Measurements from ENCODE around the gene CSMD2. TPM values are rescaled to one million over a fixed set of nuclear protein-coding genes. Genes with fewer than 3 reads are reported as not detected.

CSMD2 gene
- total RNA-seq, 2 donors from 2014 or later = 2.8 to 3.0 TPM

DNA sequence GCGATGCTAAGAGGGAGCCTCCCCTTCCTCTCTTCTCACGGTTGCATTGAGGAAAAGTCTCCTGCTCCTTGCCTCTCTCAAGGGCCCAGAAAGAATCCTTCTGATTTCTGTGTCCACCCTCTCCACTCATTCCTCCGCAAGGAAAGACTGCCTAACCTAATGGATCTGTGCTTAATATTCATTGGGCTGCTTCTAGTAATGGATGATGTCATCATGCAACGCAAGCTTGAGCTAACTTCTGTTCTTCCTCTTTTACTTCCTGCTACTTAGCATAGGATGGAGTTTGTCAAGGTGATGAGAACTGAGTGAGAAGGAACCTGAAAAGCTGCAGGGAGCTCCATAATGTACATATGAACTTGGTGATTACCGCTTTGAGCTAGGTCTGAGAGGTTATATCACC, 336.4 kb downstream of the CSMD2 start:
- no peak for DNase-seq (ENCODE audit: low spot score)
- ATAC-seq (ENCODE audit: insufficient number of reproducible peaks, low FRiP score, low read depth) = no peak
- H3K4me3 ChIP-seq = no peak overlapping the region
- no peaks in the 10 kb centered on the region for H3K36me3 ChIP-seq
- no peaks in the 10 kb centered on the region for H3K27me3 ChIP-seq (replicated peaks; ENCODE audit: insufficient read depth)
- H3K27ac ChIP-seq = no peak overlapping the region
- TF ChIP-seq, protein P1, sequence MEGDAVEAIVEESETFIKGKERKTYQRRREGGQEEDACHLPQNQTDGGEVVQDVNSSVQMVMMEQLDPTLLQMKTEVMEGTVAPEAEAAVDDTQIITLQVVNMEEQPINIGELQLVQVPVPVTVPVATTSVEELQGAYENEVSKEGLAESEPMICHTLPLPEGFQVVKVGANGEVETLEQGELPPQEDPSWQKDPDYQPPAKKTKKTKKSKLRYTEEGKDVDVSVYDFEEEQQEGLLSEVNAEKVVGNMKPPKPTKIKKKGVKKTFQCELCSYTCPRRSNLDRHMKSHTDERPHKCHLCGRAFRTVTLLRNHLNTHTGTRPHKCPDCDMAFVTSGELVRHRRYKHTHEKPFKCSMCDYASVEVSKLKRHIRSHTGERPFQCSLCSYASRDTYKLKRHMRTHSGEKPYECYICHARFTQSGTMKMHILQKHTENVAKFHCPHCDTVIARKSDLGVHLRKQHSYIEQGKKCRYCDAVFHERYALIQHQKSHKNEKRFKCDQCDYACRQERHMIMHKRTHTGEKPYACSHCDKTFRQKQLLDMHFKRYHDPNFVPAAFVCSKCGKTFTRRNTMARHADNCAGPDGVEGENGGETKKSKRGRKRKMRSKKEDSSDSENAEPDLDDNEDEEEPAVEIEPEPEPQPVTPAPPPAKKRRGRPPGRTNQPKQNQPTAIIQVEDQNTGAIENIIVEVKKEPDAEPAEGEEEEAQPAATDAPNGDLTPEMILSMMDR (IDR thresholded peaks at IDR 0.05) = no peak
- no peaks in the 10 kb centered on the region for H3K4me1 ChIP-seq (ENCODE audit: control insufficient read depth in 1 of 2, low read depth in 2 of 2)
- H3K9me3 ChIP-seq = no peaks in the 10 kb centered on the region

DNA sequence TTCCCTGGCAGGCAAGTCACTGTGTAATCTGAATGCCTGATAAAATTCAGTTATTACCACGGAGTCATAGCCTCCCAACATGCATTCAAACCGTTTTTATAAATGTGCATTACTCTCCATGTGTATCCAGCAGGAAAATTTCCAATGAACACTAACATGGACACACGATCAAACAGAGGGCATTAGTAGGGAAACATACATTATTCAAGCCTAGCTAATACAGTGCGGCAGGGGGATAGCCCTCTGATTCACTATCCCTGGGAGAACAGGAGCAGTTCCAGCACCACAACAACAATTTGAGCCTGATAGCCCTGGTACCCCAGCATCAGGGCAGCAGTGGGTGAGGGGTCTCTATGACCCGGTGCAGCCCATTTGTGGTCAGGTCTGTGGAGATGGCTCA, 337.0 kb downstream of the CSMD2 start:
- TF ChIP-seq, protein P1 (IDR thresholded peaks at IDR 0.05) = no peak
- H3K36me3 ChIP-seq = no peaks in the 10 kb centered on the region
- no peak overlapping the region for H3K4me3 ChIP-seq
- no peak for ATAC-seq (ENCODE audit: insufficient number of reproducible peaks, low FRiP score, low read depth)
- H3K4me1 ChIP-seq (ENCODE audit: control insufficient read depth in 1 of 2, low read depth in 2 of 2) = no peaks in the 10 kb centered on the region
- H3K27ac ChIP-seq = no peak overlapping the region
- no peak for DNase-seq (ENCODE audit: low spot score)
- no peaks in the 10 kb centered on the region for H3K27me3 ChIP-seq (replicated peaks; ENCODE audit: insufficient read depth)
- no peaks in the 10 kb centered on the region for H3K9me3 ChIP-seq

DNA sequence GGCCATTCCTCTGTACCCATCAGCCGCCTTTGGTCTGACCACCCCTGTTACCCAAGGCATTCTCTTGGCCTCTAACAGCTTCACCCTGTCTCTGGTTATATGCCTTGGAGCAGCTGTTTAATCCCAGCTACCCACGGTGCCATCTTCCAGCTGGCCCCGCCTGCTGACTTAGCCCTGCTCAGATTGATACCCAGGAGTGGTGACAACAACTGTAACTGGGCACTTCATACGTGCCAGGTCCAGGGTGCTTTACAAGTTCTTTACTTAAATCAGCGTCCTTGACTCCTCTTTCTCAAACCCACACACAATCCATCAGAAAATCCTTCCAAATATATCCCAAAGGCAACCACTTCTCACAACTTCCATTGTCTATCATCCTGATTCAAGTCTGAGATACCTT, 338.3 kb downstream of the CSMD2 start:
- no peak for ATAC-seq (ENCODE audit: insufficient number of reproducible peaks, low FRiP score, low read depth)
- Histone ChIP-seq H3K27me3 (replicated peaks; ENCODE audit: insufficient read depth) (no peaks in the 10 kb centered on the region), H3K4me3 (no peak overlapping the region), H3K4me1 (ENCODE audit: control insufficient read depth in 1 of 2, low read depth in 2 of 2) (no peaks in the 10 kb centered on the region), H3K9me3 (no peaks in the 10 kb centered on the region), H3K36me3 (no peaks in the 10 kb centered on the region), H3K27ac (no peak overlapping the region)
- DNase-seq (ENCODE audit: low spot score) = no peak
- TF ChIP-seq, protein P1 (IDR thresholded peaks at IDR 0.05) = no peak

DNA sequence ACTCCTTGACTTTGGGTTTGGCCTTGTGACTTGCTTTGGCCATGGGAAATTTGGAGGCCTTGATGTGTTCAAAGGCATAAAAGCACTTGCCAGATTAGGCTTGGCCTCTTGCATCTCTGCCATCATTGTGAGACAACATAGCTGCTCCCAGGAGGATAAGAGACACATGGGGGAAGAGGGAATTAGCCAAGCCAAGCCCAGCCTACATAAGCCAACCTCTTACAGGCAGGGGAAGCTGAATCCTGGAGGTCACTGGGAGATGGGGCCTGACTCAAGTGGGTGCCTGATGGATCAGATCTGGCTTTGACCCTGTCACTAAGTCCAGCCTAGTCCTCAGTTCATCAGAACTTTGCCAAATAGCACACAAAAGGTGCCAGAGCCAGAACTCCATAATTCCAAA, 338.7 kb downstream of the CSMD2 start:
- no peak overlapping the region for H3K27ac ChIP-seq
- H3K9me3 ChIP-seq = no peaks in the 10 kb centered on the region
- DNase-seq (ENCODE audit: low spot score) (no peak), ATAC-seq (ENCODE audit: insufficient number of reproducible peaks, low FRiP score, low read depth) (no peak)
- TF ChIP-seq, protein P1 (IDR thresholded peaks at IDR 0.05) = no peak
- H3K27me3 ChIP-seq (replicated peaks; ENCODE audit: insufficient read depth) = no peaks in the 10 kb centered on the region
- no peak overlapping the region for H3K4me3 ChIP-seq
- H3K36me3 ChIP-seq = no peaks in the 10 kb centered on the region
- H3K4me1 ChIP-seq (ENCODE audit: control insufficient read depth in 1 of 2, low read depth in 2 of 2) = no peaks in the 10 kb centered on the region

DNA sequence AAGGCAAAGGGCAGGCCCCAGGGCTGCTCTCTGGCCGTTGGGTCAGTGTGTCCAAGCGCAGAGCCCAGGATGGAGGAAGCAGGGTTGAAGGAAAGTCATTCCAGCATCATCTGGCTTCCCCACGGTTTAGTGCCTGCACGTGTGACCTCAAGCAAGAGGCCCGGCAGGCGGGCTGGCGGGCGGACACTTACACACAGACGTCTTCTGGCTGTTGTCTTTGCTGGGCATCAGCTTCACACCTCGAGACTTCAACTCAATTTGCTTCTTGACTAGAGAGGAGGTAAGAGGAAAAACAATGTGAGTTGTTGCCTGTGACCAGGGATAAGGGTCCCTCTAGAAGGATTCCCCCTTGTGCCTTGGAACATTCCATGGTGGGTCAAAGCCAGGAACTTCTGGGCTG, 339.5 kb downstream of the CSMD2 start:
- no peaks in the 10 kb centered on the region for H3K36me3 ChIP-seq
- no peak overlapping the region for H3K27ac ChIP-seq
- ATAC-seq (ENCODE audit: insufficient number of reproducible peaks, low FRiP score, low read depth) (no peak), DNase-seq (ENCODE audit: low spot score) (no peak)
- TF ChIP-seq, protein P1 (IDR thresholded peaks at IDR 0.05) = no peak
- H3K4me3 ChIP-seq = no peak overlapping the region
- no peaks in the 10 kb centered on the region for H3K4me1 ChIP-seq (ENCODE audit: control insufficient read depth in 1 of 2, low read depth in 2 of 2)
- H3K9me3 ChIP-seq = no peaks in the 10 kb centered on the region
- H3K27me3 ChIP-seq (replicated peaks; ENCODE audit: insufficient read depth) = no peaks in the 10 kb centered on the region

Data from thoracic aorta (tissue), 2 donors.